Body of pancreas (tissue), 4 donors: ENCODE measurements around the gene ABR. TPM values are rescaled to one million over a fixed set of nuclear protein-coding genes. Genes with fewer than 3 reads are reported as not detected.
A peak's percentile ranks its signal among the peaks of the same experiment; 100 is the strongest.
"Not testable (repeated sequence)": the region's sequence is repeated elsewhere in the genome, so short reads cannot be mapped to it uniquely, and the experiment has no call there.

Experiments used
- ATAC-seq: fragments of 150-250 bp; one replicate; pipeline ENCODE4 v1.9.1; 2016
- DNase-seq, 4 donors: peaks; one replicate each; pipeline ENCODE4 v3.0.0-alpha.2; 2019
- H3K27ac ChIP-seq, 4 donors: fragments of 200-600 bp; sonication (generic); 1 replicate in 3 of 4; 2 replicates in 1 of 4; pipeline versions ENCODE4 v1.5.1 to v1.6.1; 2016 to 2019; ENCODE audit warnings: mild to moderate bottlenecking in 1 of 4, mixed read lengths in 1 of 4, moderate library complexity in 1 of 4
- H3K27me3 ChIP-seq, 2 donors: fragments of 200-600 bp; sonication (generic); one replicate each; pipeline ENCODE4 v1.6.0; 2016; ENCODE audit warnings: mild to moderate bottlenecking in 1 of 2
- H3K36me3 ChIP-seq, 2 donors: fragments of 200-600 bp; sonication (generic); replicated peaks in 1 of 2; 2 replicates each; pipeline ENCODE4 v1.5.1; 2016; ENCODE audit warnings: low read depth in 2 of 2; ENCODE audit not compliant: insufficient read depth in 1 of 2
- H3K4me1 ChIP-seq: fragments of 200-600 bp; sonication (generic); one replicate; pipeline ENCODE4 v1.6.0; 2016
- H3K4me3 ChIP-seq, 2 donors: fragments of 200-600 bp; sonication (generic); 1 replicate in 1 of 2; 2 replicates in 1 of 2; pipeline ENCODE4 v1.5.1; 2016 to 2019
- H3K9me3 ChIP-seq, 3 donors: fragments of 200-600 bp; sonication (generic); 1 replicate in 2 of 3; 2 replicates in 1 of 3; pipeline ENCODE4 v1.5.1; 2016
- CTCF ChIP-seq, 7 experiments: fragments of 450-650 bp in 4 of 7; fragments of 200-600 bp in 3 of 7; sonication (generic) in 3 of 7; IDR thresholded peaks; one replicate each; pipeline ENCODE4 v1.5.1; 2016 to 2019; ENCODE audit warnings: antibody characterized with exemption in 7 of 7
- POLR2A ChIP-seq, 3 donors: fragments of 450-650 bp; IDR thresholded peaks; one replicate each; pipeline ENCODE4 v1.6.1; 2016; ENCODE audit warnings: antibody characterized with exemption in 3 of 3, mild to moderate bottlenecking in 2 of 3
- WGBS, 2 donors: methylation state at CpG; one replicate each; pipeline ENCODE4 v1.1.5; 2017; 5-methylcytosine and 5-hydroxymethylcytosine counted together
- intact Hi-C: fragments of 100-400 bp; cut with DNase I; formaldehyde crosslinking; loops from one replicate; pipeline ENCODE4 v1.15.1; 2023
- total RNA-seq, 2 donors: library from RNA; depleted of rRNA; stranded (reverse); fragments of >200 nt; gene quantifications; one replicate each; pipeline ENCODE4 v1.1.0, GENCODE V29; 2016

The ABR gene
- total RNA-seq, 2 donors from 2014 or later, result 32.4 to 46.8 TPM

- H3K9me3 ChIP-seq, result peaks cover 0 to 6% (median 0%) of the 10 kb centered on the region in 3 donors
- TF ChIP-seq CTCF (IDR thresholded peaks at IDR 0.05), result no peak
- TF ChIP-seq POLR2A (IDR thresholded peaks at IDR 0.05), result no peak
- DNase-seq (no peak), ATAC-seq (no peak)
- H3K27ac ChIP-seq, result no peak overlapping the region
- intact Hi-C loops, result loop anchor here (5.0 kb wide), 1 partner anchor 57 kb away; no protein-coding TSS in a partner anchor
- peaks cover 22% of the 10 kb centered on the region for H3K4me1 ChIP-seq
- H3K27me3 ChIP-seq, result no peaks in the 10 kb centered on the region
- H3K4me3 ChIP-seq, result no peak overlapping the region
- no peaks in the 10 kb centered on the region for H3K36me3 ChIP-seq
- 76 to 82% methylated on average over 37 to 51 of the region's 53 CpGs for whole genome bisulfite sequencing, 2 donors
Observed at GRCh38 chr17:1124896-1125787, 54.6 kb downstream of the ABR start.

- DNase-seq, result peak in 2 of 4 donors; percentile 31 to 44
- TF ChIP-seq POLR2A (IDR thresholded peaks at IDR 0.05) (no peak), CTCF (IDR thresholded peaks at IDR 0.05) (no peak)
- Histone ChIP-seq H3K36me3 (no peaks in the 10 kb centered on the region), H3K27ac (no peak overlapping the region), H3K9me3 (peaks cover 0 to 6% (median 0%) of the 10 kb centered on the region in 3 donors), H3K4me1 (peaks cover 22% of the 10 kb centered on the region), H3K4me3 (no peak overlapping the region), H3K27me3 (no peaks in the 10 kb centered on the region)
- ATAC-seq, result no peak
- intact Hi-C loops, result no loop called here
- 53 to 72% methylated on average over 15 to 26 of the region's 27 CpGs for WGBS, 2 donors
Observed at GRCh38 chr17:1123921-1124715, 55.7 kb downstream of the ABR start.

- Histone ChIP-seq H3K4me1 (peaks cover 22% of the 10 kb centered on the region), H3K27me3 (no peaks in the 10 kb centered on the region), H3K4me3 (no peak overlapping the region), H3K9me3 (peaks cover 0 to 2% (median 0%) of the 10 kb centered on the region in 3 donors), H3K27ac (peak overlapping the region in 3 of 4 donors; percentile 43 to 70 (median 61)), H3K36me3 (no peaks in the 10 kb centered on the region)
- intact Hi-C loops, result no loop called here
- WGBS, 2 donors, result 30 to 39% methylated on average over 15 to 22 of the region's 24 CpGs
- DNase-seq (no peak), ATAC-seq (no peak)
- TF ChIP-seq POLR2A (IDR thresholded peaks at IDR 0.05), result no peak
- no peak for TF ChIP-seq CTCF (IDR thresholded peaks at IDR 0.05)
Observed at GRCh38 chr17:1123393-1123831, 56.4 kb downstream of the ABR start.

GRCh38 chr17:1122533-1123392 lies 57.0 kb downstream of the ABR start:
- intact Hi-C loops, result no loop called here
- H3K36me3 ChIP-seq, result no peaks in the 10 kb centered on the region
- no peaks in the 10 kb centered on the region for H3K9me3 ChIP-seq
- peak overlapping the region; percentile 43 to 70 (median 54) for H3K27ac ChIP-seq
- no peak overlapping the region for H3K4me3 ChIP-seq
- peak; percentile 91 for ATAC-seq
- 8% methylated on average over 10 to 21 of the region's 21 CpGs for WGBS, 2 donors
- TF ChIP-seq CTCF (IDR thresholded peaks at IDR 0.05) (peak; percentile 64 to 94 (median 87)), POLR2A (IDR thresholded peaks at IDR 0.05) (no peak)
- peak; percentile 82 to 87 (median 85) for DNase-seq
- no peaks in the 10 kb centered on the region for H3K27me3 ChIP-seq
- H3K4me1 ChIP-seq, result peaks cover 22% of the 10 kb centered on the region

- H3K36me3 ChIP-seq, H3K4me3 ChIP-seq, H3K9me3 ChIP-seq, ATAC-seq, intact Hi-C loops, H3K27me3 ChIP-seq, DNase-seq: not testable (repeated sequence)
- 85% methylated on average over 1 of the region's 1 CpG; no CpG with 5 or more reads in 1 of the 2 donors for WGBS, 2 donors
- Histone ChIP-seq H3K4me1 (peaks cover 22% of the 10 kb centered on the region), H3K27ac (peak overlapping the region in 1 of 4 donors; percentile 70)
Observed at GRCh38 chr17:1121442-1121817, 58.4 kb downstream of the ABR start.
